GM18499 (cell line): ENCODE results near the gene MED13.
"Not testable (repeated sequence)": the region's sequence is repeated elsewhere in the genome, so short reads cannot be mapped to it uniquely, and the experiment has no call there.

Experiments
- ATAC-seq: cut with Tn5 transposase; IDR thresholded peaks from one replicate; pipeline ENCODE4 v1.9.1; 2021; ENCODE audit warnings: moderate number of reproducible peaks; ENCODE audit not compliant: insufficient read depth, unreplicated experiment

Gene MED13

GRCh38 chr17:61928101-61928436 lies 137.0 kb downstream of the MED13 start:
- ATAC-seq: no peak

DNA sequence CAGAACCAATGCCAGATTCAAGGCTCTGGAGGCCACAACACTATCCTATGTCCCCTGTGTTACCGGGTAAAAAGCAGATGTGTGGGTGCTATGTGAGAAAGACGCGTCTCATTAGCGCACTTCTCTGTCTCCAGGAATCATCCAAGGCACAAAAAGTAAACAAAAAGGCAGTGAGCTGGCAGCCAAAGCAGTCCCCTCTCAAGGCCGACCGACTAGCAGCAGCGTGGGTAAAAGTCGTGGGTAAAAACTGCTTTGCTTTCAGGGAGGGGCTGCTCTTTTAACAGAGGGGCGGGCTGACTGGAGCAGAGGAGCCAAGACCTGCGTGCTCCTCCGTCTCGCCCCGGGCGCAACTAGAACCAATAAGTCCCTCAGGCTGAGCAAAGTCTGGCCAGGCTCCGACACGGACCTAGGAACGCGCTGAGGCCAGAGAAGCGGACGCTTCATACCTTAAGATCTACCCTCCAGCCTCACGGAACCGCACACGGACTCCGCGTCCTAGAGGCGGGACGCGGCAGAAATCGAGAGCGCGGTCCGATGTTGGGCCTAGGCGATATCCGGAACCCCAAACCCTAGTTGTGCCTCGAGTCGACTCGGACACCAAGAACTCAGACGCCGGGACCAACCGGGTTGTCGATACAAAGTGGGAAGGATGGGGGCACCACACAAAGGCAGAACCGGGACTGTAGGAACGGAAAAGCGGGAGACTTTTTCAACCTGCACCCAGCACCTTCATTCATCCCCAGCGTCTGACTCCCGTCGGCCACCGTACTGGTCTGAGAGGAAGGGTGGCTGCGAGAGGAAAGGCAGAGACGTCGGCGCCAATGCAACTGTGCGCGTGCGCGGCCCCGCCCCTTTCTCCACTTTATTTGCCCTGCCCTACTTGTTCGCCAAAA lies 137.6 kb downstream of the MED13 start, which contains the start of gene INTS2:
Gene INTS2, minus strand, starts transcription at position 775 of the 893 bp plus-strand sequence. CDS start 1,338 bp downstream, outside the sequence.
- ATAC-seq: no peak

DNA sequence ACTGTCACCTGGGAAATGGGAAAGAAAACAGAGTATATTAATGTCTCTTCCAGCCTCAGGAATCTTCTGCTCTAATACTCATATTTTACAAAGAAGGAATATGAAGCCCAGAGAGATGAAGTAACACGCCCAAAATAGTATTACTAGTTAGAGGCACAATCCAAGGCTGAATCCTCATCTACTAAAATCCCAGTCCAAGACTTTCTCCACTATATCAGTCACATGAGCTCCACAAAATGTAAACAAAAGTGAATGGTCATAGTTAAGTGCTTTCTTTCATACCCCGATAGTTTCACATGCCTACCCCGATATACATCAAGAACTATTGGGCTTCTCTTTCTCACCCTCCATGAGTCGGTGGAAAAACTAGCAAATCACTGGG lies 138.3 kb downstream of the MED13 start:
- no peak for ATAC-seq

DNA sequence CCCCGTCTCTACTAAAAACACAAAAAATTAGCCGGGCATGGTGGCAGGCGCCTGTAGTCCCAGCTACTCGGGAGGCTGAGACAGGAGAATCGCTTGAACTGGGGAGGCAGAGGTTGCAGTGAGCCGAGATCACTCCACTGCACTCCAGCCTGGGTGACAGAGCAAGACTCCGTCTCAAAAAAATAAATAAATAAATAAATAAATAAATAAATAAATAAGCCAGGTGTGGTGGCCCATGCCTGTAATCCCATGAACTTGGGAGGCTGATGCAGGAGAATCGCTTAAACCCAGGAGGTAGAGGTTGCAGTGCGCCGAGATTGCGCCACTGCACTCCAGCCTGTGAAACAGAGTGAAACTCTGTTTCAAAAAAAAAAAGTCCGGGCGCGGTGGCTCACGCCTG lies 149.9 kb downstream of the MED13 start:
- ATAC-seq: not testable (repeated sequence)

DNA sequence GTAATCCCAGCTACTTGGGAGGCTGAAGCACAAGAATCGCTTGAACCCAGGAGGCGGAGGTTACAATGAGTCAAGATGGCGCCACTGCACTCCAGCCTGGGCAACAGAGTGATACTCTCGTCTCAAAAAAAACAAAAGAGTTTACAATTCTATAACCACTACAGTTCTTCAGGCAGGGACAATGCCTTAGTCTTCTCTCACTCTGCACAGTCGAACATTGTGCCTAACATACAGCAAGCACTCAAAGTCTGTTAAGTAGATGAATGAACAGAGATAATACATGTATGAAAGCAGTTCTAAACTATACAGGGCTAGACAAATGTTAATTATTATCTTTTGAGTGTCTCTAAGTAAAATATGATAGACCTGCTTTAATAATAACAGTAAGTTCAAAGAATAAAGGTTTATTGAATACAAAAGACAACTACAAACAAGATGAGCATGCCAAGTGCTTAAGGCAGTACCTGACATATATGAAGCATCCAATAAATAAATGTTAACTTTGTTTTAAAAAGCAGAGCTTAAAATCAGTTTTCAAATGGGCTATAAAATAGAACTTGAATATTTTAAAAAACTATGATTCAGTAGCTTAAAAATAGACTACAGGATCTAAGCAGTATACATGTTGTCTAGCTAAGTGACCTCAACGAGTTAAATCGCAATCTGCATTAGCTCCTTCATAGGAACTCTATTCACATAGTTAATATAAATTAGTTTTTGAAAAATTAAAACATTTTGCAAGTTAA lies 156.6 kb downstream of the MED13 start:
- ATAC-seq: no peak

DNA sequence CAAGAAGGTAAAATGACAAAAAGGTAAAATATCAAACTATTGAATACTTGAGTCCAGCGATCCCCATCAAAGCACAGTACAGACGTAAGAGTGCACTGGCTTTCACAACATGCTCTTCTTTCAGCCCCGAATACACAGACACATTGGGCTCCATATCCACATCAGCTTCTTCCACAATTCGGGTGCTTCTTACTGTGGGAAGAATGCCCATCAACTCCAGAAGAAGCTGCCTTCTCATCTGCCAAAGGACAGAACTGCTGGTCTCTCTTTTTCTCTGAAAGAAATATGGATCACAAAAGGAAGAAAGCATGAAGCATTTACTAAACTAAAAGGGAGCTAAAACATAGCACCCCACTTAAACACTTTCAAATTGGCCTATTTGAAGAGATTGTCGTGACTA lies 157.7 kb downstream of the MED13 start:
- ATAC-seq: no peak

- peak; percentile 55 for ATAC-seq
These were observed 160.9 kb downstream of the MED13 start for GRCh38 chr17:61904094-61904710.

DNA sequence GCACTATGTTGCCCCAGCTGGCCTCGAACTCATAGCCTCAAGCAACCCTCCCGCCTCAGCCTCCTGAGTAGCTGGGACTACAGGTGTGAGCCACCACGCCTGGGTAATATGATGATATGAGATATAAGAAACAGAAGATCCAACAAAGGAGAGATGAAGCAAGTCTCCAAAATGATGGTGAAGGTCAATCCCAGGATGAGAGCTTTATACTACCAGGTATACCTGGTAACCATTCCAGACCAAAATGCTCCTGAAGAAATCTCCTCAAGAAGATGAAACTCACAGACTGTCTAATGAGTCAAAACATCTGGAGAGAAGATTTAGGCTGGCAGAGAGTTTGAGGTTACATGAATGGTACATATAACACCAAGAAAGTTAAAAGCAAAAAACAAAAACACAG lies 161.8 kb downstream of the MED13 start:
- ATAC-seq: no peak

DNA sequence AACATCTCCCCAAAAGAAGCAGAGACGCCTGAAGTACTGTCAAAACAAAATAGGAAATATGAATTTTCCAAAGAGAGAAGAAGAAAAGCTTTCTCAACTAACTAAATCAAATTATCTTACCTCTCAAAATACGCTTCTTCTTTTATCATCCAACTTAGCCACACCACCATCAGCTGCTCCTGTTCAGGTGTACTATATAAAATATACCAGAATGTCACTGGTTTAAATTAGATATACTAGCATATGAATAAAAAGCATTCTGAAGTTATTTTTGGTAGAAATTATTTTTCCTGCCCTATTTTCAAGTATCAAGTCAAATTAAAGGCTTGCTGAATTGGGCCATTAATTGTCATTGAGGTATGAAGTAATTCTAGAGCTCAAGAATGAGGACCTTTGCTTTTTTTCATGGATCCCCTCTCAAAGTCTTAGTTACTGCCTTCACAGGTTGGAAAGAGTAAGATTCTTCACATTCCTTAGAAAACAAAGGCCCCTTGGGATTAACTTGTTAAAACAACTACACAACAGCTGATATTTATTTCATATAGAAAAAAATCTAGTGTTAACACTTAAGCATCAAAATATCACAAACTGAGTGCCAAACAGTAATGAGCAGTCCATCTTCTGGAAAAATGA lies 167.4 kb downstream of the MED13 start:
- no peak for ATAC-seq

DNA sequence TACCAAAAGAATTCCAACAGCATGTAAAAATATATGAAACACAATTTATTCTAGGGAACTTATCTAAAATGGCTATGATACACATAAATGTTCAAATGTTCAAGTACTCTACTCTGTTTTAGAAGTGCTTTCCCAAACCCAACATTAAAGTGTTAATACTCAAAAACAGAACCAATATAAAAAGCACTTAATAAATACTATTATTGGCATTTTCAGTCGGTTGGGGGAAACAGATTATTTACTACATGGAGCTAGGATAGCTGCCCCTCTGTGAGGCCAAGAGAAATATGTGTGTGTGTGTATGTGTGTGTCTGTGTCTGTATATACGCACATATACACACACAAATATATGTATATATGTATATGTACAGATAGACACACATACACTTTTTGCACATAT lies 169.7 kb downstream of the MED13 start:
- ATAC-seq: no peak

- not testable (repeated sequence) for ATAC-seq
These were observed 170.8 kb downstream of the MED13 start for GRCh38 chr17:61894310-61894709.
